NCI-H2029 (cell line): ENCODE results near the gene XYLT1.

ENCODE experiments used
- DNase-seq: peaks from one replicate; lab custom pipeline; 2025; lab: John Stamatoyannopoulos, UW

Gene XYLT1

DNA sequence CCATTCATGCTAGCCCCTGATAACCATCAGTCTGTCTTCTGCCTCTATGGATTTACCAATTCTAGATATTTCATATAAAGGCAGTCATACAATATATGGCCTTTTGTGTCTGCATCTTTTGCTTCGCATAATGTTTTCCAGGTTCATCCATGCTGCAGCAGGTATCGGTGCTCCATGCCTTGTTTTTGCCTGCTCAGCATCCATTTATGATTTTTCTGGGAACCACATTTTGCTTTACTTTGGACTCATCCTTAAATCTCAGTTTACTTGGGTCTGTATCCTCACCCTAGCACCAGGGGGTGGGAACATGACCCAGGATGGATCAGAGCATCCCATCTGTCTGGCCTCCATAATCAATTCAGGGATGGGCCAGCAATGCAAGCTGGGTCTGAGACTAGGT lies 325.7 kb downstream of the XYLT1 start:
- DNase-seq: no peak

DNA sequence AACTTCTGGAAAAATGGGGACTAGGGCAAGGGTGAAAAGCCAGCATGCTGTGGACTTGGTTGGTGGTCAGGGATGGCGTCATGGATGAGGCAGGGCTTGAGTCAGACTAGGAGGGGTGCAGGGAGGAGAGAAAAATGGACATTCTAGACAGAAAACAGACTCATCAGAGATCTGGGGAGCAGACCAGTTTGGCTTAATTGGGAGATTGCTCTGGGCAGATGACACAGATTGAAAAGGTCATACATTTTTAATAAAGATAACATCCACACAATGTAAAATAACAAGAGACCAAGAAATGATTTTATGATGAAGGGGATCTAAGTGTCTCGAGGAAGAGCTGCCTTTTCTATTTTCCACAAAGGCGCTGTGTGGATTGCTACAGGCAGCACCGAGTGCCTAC lies 326.3 kb downstream of the XYLT1 start:
- DNase-seq: no peak

DNA sequence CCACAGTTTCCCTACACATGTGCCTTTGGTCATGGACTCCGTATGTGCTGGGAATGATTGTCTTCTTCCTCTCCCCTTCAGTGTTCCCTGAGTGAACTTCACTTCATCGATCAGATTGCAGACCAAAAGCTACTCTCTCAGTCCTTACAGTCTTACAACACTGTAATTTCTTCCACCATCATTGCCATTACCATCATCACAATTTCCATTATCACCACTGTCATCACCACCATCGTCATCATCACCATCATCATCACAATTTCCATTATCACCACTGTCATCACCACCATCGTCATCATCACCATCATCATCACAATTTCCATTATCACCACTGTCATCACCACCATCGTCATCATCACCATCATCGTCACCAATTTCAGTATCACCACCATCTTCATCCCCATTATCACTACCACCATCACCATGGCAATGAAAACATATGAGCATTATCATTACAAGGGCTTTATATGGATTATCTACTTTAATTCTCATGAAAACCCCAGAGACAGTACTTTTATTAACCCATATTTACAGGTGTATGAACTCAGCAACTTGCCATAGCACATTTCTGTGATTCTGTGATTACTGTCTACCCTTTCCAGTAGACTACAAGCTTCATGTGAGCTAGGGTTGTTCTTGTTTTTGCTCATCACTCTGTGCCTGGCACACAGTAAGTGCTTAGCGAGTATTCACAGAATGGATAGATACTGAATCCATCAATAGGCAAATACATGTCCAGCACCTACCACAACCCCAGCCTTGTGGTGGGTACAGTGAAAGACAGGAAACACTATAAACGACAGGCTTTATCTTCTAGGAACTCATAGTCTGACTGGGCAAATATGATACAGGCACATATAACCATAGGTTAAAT lies 327.0 kb downstream of the XYLT1 start:
- DNase-seq: no peak

DNA sequence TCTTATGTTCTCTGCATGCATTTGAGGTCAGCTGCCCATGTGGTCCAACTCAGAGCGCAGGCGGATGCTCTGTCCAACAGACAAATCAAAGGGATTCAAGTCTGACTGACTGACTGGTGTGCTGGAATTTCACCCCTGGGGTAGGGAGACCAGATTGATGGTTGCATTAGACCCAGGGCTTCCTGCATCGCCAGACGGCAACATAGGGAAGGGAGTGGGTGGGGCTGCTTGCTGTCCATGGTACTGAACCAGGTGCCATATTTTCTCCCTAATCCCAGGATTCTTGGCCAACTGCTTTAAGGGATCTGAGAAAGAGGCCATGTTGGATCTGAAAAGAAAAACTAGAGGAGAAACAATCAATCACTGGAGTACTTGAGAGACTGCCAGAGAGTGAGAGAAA lies 332.0 kb downstream of the XYLT1 start:
- DNase-seq: no peak

DNA sequence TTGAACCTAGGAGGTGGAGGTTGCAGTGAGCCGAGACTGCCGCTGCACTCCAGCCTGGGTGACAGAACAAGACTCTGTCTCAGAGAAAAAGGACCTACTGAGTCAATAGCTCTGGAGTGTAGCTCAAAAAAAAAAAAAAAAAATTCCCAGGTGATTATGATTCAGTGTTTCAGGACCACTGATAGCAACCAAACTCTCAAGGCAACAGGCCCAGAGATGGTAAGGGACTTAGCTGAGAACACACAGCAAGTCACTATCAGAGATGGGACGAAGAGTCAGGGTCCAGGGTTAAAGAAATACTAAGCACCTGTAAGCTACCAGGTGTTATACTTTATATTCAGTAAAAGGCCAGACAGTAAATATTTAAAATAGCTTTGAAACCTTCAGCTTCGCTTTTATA lies 335.3 kb downstream of the XYLT1 start:
- DNase-seq: no peak

DNA sequence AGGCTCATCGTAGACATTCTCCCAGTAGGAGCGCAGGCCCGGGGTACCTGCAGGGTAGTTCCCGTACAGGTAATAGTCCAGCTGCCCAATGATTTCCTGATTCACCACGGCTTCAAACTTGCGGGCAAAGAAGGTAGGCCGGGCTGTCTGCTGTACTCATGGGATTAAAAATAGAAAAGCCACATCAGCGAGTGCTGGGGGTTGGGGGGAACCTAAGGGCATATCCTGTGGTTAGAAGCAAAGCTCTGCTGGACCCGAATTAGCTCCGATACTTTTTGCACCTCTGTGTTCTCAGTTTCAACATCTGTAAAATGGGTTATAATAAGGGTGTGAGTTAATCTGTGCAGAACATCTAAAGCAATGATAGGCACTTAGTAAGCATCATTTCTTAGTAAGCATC lies 336.2 kb downstream of the XYLT1 start:
- no peak for DNase-seq

DNA sequence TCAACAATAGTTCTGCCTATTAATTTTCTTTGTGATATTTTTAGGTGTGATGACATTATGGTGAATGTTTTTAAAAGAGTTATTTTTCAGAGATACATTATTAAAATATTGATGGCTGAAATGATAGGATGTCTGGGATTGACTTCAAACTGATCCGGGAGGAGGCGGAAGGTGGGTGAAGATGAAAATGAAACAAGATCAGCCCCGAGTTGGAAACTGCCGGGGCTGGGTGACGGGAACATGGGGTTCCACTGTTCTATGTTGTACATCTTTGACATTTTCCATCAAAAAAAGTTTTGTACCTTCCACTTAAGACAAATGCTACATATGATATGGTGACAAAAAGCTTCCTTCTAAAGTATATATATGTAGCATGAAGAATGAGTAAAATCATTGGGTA lies 336.9 kb downstream of the XYLT1 start:
- no peak for DNase-seq

DNA sequence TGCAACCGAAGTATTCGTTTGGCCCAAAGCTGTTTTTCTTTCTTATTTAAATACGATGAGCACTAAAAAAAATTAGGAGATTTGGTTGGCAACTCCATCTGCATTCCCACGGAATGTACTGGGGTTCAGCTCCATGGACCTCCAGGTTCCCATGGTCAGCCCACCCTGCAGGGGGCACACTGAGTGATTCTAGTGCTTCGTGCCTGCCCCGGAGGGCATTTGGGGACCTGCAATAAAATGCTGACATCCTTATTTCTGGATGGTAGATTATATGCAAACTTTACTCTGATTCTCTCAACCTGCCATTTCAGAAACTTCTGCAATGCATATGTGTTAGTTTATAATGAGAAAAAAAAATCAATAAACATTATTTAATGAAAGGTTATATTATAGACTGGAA lies 339.4 kb downstream of the XYLT1 start:
- DNase-seq: no peak

DNA sequence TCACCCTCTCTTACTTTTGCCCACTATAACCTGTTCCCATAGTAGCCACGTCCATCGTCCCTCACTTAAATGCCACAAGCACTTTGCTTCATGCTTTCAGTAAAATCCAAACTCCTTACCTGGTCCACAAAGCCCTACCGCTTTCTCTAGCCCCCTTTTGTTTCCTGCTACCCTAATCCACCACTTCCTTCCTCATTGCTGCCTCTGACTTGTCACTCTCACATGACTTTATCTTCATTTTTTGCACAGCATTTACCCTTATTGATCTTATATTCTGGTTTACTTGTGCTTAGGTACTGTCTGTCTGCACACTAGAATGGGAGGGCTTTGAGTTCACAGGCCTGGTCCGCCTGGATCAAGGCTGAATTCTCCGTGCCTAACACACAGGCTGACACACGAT lies 340.0 kb downstream of the XYLT1 start:
- no peak for DNase-seq

DNA sequence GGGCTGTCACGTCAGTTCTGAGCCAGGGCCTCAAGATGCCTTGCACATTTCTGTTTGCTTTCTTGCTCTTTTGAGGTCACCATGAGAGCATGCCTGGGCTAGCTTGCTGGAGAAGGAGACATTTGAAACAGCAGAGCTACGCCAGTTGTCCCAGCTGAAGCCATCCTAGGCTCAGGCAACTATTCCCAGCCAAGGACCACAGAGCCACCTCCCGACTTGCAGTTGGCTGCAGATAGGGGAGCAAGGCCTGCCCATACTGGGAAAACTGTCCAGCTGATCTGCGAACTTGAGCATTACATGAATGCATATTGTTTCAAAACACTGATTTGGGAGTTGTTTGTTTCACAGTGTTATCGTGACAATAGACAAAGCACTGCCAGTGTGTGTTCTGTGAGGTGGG lies 340.8 kb downstream of the XYLT1 start:
- no peak for DNase-seq

DNA sequence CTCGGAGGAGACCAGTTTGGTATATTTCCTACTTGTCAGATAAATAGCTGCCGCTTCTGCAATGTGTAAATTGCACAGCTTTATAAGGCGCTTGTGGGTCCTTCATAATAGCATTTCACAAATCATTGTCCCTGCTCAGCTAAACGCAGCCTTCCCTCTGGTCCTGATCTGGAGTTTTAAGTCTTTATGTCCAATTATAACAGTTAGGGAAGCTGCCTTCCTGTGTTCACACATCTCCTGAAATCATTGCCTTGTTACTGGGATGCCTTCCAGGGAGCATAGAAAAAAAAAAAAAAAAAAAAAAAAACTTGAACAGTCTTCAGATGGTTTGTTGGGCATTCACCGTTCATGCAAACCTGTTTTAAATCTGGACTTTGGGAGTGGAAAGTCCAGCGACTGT lies 342.0 kb downstream of the XYLT1 start:
- no peak for DNase-seq

DNA sequence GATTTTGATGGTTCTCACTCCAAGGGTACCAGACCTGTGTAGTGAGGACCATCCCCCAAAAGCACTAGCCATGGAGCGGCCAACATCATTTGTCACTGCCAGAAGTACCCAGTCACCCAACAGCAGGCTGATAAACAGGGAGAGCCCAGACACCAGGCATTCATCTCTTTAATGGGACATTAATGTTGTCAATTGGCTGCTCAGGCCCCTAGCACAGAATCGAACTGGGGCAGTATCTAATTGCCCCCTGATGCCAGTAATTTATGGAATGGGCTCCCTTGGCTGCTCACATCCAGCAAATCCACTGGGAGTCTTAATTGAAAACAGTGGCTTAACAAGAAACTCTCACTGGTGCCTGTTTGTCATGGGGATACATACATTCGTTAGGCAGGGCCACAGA lies 344.6 kb downstream of the XYLT1 start:
- DNase-seq: no peak

DNA sequence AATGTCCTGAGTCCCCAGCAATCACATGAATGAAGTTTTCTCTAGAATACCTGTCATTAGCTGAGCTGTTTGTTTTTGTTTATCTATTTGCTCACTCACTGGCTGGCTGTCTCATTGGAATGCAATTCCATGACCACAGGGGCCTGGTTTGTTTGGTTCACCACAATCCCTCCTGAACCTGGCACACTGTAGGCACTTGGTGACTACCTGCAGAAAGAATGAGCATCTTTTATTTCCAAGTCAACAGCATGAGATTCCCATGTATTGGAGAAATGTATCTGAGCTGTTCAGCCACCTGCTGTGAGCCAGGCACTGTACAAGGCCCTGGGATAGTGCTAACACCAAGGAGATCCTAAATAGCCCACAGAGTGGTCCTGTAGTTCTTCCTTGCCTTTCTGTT lies 345.1 kb downstream of the XYLT1 start:
- DNase-seq: no peak

DNA sequence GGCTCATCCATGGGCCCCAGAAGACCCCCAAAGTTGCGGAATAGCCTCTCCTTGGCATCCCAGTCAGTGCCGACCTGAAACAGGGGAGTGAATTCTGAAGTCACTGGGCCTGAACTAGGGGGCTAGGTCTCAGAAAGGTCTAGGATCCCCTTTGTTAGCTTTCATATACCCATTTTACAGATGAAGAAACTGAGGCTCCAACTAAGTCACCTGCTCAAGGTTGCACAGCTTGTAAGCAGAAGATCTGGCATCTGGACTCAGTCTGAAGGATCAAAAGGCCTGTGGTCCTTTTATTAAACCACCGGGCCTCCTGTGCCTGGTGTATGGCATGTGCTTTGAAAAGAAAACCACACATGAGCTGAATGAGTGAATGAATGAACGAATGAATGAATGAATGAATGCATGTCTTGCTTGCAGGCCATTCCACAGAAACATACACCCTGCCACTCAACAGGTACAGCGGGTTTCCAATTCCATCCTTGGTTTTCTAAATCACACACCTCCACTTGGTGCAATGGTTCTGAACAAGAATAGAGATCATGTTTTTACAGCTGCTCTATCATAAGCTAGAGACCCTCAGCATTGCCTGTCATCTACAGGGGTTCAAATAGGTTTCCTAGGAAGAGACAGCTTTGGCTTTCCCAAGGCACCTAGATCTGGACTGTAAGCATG lies 352.7 kb downstream of the XYLT1 start:
- DNase-seq: no peak

DNA sequence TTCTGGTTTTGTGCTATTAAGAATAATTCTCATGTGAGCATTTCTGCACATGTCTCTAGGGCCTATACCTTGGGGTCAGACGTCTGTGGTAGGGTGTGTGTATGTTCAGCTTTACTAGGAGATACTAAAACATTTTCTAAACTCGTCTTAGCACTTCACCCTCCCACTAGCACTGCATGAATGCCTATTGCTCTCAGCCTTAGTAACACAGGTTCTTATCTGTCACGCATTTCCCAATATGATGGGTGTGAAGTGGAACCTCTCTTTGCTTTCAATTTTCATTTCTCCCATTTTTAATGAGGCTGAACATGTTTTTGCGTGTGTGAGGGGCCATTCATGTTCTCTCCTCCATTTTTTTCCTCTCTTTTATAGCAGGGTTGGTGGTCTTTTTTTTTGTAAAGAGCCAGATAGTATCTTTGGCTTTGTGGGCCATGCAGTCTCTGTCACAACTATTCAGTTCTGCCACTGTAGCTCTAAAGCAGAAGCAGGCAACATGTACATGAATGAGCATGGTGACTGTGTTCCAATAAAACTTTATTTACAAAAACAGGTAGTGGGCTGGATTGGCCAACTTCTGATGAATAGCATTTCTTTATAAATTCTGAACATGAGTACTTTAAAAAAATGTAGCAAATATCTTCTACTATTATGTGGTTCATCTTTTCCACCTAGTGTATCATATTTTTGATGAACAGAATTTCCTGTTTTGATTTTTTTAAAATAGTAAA lies 354.0 kb downstream of the XYLT1 start:
- DNase-seq: no peak

DNA sequence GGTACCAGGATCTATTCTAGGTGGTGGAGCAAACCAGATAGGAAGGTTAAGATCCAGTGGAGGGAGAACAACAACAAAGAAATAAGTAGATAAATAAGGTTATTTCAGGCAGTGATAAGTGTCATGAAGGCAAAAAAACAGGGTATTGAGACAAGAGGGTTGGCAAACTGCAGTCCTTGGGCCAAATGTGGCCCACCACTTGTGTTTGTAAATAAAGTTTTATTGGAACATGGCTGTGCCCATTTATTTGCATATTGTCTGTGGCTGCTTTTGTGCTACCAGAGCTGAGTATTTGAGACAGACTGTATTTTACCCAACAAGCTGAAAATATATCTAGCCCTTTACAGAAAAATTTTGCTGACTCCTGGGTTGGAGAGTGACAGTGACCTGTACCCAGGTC lies 361.3 kb downstream of the XYLT1 start:
- DNase-seq: no peak

DNA sequence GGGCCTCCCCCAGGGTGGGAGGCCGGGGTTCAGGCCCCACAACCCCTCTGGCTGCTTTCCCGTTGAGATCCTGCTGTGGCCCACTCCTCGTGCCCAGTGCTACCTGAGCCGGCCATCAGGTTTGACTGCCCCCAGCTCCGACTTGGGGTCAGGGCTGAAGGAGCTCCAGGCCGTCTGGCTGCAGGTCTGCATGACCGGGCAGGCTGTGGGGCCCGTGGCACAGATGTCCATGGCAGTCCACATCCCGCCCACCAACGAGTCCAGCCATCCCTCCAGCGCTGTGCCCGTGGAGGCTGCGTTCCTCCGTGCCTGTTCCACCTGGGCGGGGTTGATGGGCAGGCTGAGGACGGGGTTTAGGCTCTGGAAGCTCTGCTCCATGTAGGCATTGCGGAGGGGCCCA lies 362.2 kb downstream of the XYLT1 start:
- DNase-seq: no peak

DNA sequence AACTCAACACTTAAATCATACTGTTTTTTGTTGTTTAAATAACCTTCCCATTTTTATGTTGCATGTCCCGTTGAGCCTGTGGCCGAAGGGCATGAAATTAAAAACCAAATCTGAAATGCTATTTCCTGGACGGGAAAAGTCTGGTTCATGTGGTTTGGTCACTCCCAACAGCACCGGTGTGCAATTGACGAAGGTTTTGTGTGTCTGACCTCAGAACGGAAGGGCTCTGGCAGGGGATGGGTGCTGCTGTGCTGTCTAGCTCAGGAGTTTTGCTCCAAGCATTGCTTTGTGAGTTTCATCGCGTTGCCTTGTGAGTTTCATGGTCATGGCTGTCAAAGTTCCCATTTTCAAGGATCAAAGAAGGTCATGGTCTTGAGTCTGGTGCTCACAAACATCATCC lies 363.3 kb downstream of the XYLT1 start:
- DNase-seq: no peak

DNA sequence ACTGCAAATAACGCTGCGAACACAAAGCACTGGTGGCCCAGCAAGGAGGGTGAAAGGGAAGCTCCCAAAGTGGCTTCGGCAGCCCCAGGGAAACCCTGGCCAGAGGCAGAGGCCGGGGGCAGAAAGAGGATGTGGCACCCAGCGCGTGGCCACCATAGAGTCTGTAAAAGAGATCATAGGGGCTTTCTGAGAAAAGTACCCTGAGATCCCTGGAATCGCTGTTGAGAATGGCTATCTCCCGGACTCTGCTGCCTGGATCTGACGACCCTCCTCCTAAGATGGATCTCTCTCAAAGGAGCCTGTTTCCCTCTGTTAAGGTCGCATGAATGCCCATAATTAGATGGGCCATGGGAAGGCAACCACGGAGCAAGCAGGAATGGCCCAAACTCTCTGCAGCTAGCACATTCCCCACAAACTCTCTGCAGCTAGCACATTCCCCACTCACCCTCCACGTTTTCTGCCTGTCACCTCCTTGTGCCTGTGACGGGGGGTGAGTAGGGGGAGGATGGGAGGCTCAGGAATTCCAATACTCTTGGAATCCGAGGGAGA lies 364.4 kb downstream of the XYLT1 start:
- no peak for DNase-seq

DNA sequence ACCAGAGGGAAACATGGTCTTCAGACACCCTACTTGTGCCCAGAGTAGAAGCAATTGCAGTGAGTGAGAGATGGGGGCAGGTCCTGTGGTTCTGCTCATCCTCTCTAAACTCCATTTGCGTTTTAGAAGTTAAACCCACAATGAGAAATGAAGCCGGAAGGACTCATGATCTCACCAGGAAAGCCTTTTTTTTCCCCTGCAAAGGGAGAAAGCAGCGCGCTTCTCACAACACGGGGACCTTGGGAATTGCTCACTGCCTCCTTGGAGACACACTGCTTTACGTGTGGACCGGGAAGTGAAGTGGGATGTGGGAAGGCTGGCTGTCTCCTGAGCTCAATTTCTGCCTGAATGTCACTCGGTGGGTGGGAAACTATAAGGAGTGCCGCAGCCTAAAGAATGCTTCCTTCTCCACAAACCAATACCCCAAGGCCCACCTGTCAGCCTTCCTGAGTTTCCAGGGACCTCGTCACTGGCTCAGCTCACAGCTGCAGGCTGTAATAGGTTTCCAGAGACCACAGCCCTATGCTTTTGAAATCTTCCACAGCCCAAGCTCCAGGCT lies 365.4 kb downstream of the XYLT1 start:
- no peak for DNase-seq

DNA sequence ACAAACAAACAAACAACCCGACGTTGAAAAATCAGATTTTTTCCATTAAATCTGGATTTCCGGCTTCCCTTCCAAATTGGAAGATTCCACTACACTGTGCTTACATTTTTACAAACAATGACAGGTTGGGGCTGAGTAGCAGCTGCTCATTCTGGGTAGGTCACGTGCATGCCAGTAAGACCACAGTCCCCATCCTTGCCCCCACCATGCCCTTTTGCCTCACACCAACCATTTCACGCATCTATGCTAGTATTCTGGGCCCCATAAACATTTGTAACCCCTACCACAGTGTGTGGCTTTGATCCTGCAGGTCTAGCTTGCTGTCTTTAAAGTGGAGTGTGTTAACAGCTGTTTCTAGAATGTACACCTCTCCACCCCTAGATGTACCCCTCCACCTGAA lies 366.1 kb downstream of the XYLT1 start:
- DNase-seq: no peak

DNA sequence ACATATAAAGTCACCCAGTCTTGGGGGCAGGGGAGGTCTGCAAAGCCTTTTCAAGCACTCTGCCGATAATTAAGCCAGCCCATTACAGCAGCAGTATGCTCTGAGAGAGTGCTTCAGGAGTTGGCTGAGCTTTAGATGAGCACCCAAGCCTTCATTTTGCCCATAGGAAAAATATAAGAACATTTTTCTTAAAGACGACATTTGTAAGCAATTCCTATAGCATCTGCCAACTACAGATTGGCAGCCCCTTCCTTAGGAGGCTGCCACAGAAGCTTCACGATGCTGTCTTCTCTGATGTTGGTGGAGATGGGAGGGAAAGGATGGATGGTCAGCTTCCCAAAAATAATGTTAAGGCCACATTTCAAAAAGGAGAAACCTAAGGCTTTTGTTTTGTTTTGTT lies 367.5 kb downstream of the XYLT1 start:
- DNase-seq: no peak

DNA sequence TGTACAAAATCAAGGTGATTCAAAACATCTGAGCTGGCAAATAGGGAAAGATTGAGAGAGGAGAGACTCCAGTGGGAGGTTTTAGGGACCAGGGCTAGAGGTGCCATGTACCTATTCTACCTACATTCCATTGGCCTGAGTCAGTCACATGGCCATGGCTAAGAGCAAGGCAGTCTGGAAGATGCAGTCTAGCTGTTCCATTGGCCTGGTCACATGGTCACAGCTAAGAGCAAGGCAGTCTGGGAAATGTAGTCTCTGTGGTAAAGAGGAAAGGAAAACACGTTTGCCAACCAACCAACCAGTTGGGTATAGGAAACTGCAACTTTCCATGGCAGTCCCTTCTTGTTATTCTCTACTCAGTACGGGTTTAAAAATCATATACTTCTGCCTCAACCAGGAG lies 369.1 kb downstream of the XYLT1 start:
- no peak for DNase-seq
